ENCODE measurements around the gene VWA8.
"Not testable (repeated sequence)": the region's sequence is repeated elsewhere in the genome, so short reads cannot be mapped to it uniquely, and the experiment has no call there.

VWA8 gene

GRCh38 chr13:41854758-41855157, 106.2 kb downstream of the VWA8 start:
- FAIRE-seq: no peak
- no peak for DNase-seq (ENCODE audit: low spot score)

- DNase-seq (ENCODE audit: low spot score): no peak
- no peak for FAIRE-seq
Observed at GRCh38 chr13:41851351-41851750, 109.6 kb downstream of the VWA8 start.

GRCh38 chr13:41848435-41849255, 112.3 kb downstream of the VWA8 start:
- FAIRE-seq (no peak), DNase-seq (ENCODE audit: low spot score) (no peak)

GRCh38 chr13:41847216-41847615, 113.7 kb downstream of the VWA8 start:
- DNase-seq (ENCODE audit: low spot score): no peak
- FAIRE-seq: no peak

GRCh38 chr13:41842036-41842620, 118.8 kb downstream of the VWA8 start:
- FAIRE-seq (no peak), DNase-seq (ENCODE audit: low spot score) (no peak)

- no peak for FAIRE-seq
Observed at GRCh38 chr13:41837629-41838028, 123.3 kb downstream of the VWA8 start.

GRCh38 chr13:41835871-41836270, 125.0 kb downstream of the VWA8 start:
- FAIRE-seq (no peak), DNase-seq (ENCODE audit: low spot score) (no peak)

More at GRCh38 chr13:41837629-41838028, 123.3 kb downstream of the VWA8 start:
- no peak for DNase-seq (ENCODE audit: low spot score)

- not testable (repeated sequence) for FAIRE-seq; DNase-seq (ENCODE audit: low spot score)
Observed at GRCh38 chr13:41834697-41835096, 126.2 kb downstream of the VWA8 start.

- no peak for DNase-seq (ENCODE audit: low spot score)
- FAIRE-seq: no peak
Observed at GRCh38 chr13:41833831-41834230, 127.1 kb downstream of the VWA8 start.

GRCh38 chr13:41833201-41833600, 127.7 kb downstream of the VWA8 start:
- no peak for DNase-seq (ENCODE audit: low spot score)
- FAIRE-seq: no peak

GRCh38 chr13:41827507-41828213, 133.2 kb downstream of the VWA8 start:
- DNase-seq (ENCODE audit: low spot score): peak; percentile 2
- no peak for FAIRE-seq

- DNase-seq (ENCODE audit: low spot score): no peak
- FAIRE-seq: no peak
Observed at GRCh38 chr13:41825691-41826090, 135.2 kb downstream of the VWA8 start.

GRCh38 chr13:41823476-41823875, 137.4 kb downstream of the VWA8 start:
- FAIRE-seq (no peak), DNase-seq (ENCODE audit: low spot score) (no peak)

GRCh38 chr13:41822560-41822959, 138.3 kb downstream of the VWA8 start:
- DNase-seq (ENCODE audit: low spot score) (no peak), FAIRE-seq (no peak)

- FAIRE-seq (no peak), DNase-seq (ENCODE audit: low spot score) (no peak)
Observed at GRCh38 chr13:41821238-41821594, 139.7 kb downstream of the VWA8 start.

GRCh38 chr13:41820581-41821237, 140.2 kb downstream of the VWA8 start:
- FAIRE-seq (no peak), DNase-seq (ENCODE audit: low spot score) (no peak)

GRCh38 chr13:41816057-41816456, 144.9 kb downstream of the VWA8 start:
- FAIRE-seq: no peak
- no peak for DNase-seq (ENCODE audit: low spot score)

GRCh38 chr13:41813426-41813825, 147.5 kb downstream of the VWA8 start:
- FAIRE-seq (no peak), DNase-seq (ENCODE audit: low spot score) (no peak)

GRCh38 chr13:41812851-41813250, 148.1 kb downstream of the VWA8 start:
- DNase-seq (ENCODE audit: low spot score) (no peak), FAIRE-seq (no peak)

GRCh38 chr13:41812237-41812636, 148.7 kb downstream of the VWA8 start:
- FAIRE-seq (no peak), DNase-seq (ENCODE audit: low spot score) (no peak)

GRCh38 chr13:41811588-41812021, 149.3 kb downstream of the VWA8 start:
- no peak for FAIRE-seq
- no peak for DNase-seq (ENCODE audit: low spot score)

- DNase-seq (ENCODE audit: low spot score) (no peak), FAIRE-seq (no peak)
Observed at GRCh38 chr13:41809962-41810361, 150.9 kb downstream of the VWA8 start.

Measured in urothelium cell line (cell line).